HepG2 (cell line): Measurements from ENCODE around the gene KLHDC4.

Source experiments
- CC2D1A ChIP-seq: sonication (generic); formaldehyde crosslinking; IDR thresholded peaks from 2 replicates; pipeline ENCODE4 v1.8.1; 2023; ENCODE audit warnings: mild to moderate bottlenecking, missing genetic modification reagents
- CCDC6 ChIP-seq: sonication (generic); formaldehyde crosslinking; IDR thresholded peaks from 2 replicates; pipeline ENCODE4 v1.8.1; 2022; ENCODE audit warnings: mild to moderate bottlenecking, missing genetic modification reagents, moderate library complexity
- CTCF ChIP-seq: sonication (generic); formaldehyde crosslinking; IDR thresholded peaks from 2 replicates; pipeline ENCODE4 v1.5.0; 2020; ENCODE audit warnings: mild to moderate bottlenecking, missing genetic modification reagents, moderate library complexity
- MYC ChIP-seq: sonication (generic); formaldehyde crosslinking; IDR thresholded peaks from 2 replicates; pipeline ENCODE4 v1.9.0; 2021; ENCODE audit warnings: missing genetic modification reagents, borderline replicate concordance
- PHF21A ChIP-seq: sonication (generic); formaldehyde crosslinking; IDR thresholded peaks from 2 replicates; pipeline ENCODE4 v1.5.0; 2020; ENCODE audit warnings: mild to moderate bottlenecking, missing genetic modification reagents
- TCF7L2 ChIP-seq: IDR thresholded peaks from 2 replicates; pipeline ENCODE4 v1.6.1; 2011; ENCODE audit warnings: mild to moderate bottlenecking, low read depth, low read length, moderate library complexity
- THRA ChIP-seq: sonication (generic); formaldehyde crosslinking; IDR thresholded peaks from 2 replicates; pipeline ENCODE4 v1.4.0; 2020; ENCODE audit warnings: missing genetic modification reagents, borderline replicate concordance
- ZNF350 ChIP-seq: sonication (generic); formaldehyde crosslinking; IDR thresholded peaks from 2 replicates; pipeline ENCODE4 v1.4.0; 2020; ENCODE audit warnings: mild to moderate bottlenecking, low read depth, missing genetic modification reagents, borderline replicate concordance
- TF ChIP-seq, protein P1 (sequence below): sonication (generic); formaldehyde crosslinking; IDR thresholded peaks from 2 replicates; pipeline ENCODE4 v1.4.0; 2020; ENCODE audit warnings: missing genetic modification reagents, mild to moderate bottlenecking, borderline replicate concordance
- TF ChIP-seq, protein P2 (sequence below): sonication (generic); IDR thresholded peaks from 2 replicates; pipeline ENCODE4 v1.6.1; 2016; ENCODE audit warnings: low read depth, borderline replicate concordance
- TF ChIP-seq, protein P3 (sequence below): sonication (generic); formaldehyde crosslinking; conservative IDR thresholded peaks from 2 replicates; pipeline ENCODE4 v1.4.0; 2020; ENCODE audit warnings: missing genetic modification reagents

GRCh38 chr16:87669672-87670071, 96.1 kb downstream of the KLHDC4 start:
- TF ChIP-seq, protein P1, sequence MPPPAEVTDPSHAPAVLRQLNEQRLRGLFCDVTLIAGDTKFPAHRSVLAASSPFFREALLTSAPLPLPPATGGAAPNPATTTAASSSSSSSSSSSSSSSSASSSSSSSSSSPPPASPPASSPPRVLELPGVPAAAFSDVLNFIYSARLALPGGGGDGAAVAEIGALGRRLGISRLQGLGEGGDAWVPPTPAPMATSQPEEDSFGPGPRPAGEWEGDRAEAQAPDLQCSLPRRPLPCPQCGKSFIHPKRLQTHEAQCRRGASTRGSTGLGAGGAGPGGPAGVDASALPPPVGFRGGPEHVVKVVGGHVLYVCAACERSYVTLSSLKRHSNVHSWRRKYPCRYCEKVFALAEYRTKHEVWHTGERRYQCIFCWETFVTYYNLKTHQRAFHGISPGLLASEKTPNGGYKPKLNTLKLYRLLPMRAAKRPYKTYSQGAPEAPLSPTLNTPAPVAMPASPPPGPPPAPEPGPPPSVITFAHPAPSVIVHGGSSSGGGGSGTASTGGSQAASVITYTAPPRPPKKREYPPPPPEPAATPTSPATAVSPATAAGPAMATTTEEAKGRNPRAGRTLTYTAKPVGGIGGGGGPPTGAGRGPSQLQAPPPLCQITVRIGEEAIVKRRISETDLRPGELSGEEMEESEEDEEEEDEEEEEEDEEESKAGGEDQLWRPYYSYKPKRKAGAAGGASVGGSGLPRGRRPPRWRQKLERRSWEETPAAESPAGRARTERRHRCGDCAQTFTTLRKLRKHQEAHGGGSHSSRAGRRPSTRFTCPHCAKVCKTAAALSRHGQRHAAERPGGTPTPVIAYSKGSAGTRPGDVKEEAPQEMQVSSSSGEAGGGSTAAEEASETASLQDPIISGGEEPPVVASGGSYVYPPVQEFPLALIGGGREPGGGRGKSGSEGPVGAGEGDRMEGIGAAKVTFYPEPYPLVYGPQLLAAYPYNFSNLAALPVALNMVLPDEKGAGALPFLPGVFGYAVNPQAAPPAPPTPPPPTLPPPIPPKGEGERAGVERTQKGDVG (CRISPR knock-in tag): no peak
- TF ChIP-seq TCF7L2 (no peak), MYC (no peak), PHF21A (CRISPR knock-in tag) (no peak), CCDC6 (CRISPR knock-in tag) (no peak), ZNF350 (CRISPR knock-in tag) (no peak), CTCF (CRISPR knock-in tag) (no peak), CC2D1A (CRISPR knock-in tag) (no peak), THRA (CRISPR knock-in tag) (no peak)
- TF ChIP-seq, protein P2, sequence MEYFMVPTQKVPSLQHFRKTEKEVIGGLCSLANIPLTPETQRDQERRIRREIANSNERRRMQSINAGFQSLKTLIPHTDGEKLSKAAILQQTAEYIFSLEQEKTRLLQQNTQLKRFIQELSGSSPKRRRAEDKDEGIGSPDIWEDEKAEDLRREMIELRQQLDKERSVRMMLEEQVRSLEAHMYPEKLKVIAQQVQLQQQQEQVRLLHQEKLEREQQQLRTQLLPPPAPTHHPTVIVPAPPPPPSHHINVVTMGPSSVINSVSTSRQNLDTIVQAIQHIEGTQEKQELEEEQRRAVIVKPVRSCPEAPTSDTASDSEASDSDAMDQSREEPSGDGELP: no peak
- TF ChIP-seq, protein P3, sequence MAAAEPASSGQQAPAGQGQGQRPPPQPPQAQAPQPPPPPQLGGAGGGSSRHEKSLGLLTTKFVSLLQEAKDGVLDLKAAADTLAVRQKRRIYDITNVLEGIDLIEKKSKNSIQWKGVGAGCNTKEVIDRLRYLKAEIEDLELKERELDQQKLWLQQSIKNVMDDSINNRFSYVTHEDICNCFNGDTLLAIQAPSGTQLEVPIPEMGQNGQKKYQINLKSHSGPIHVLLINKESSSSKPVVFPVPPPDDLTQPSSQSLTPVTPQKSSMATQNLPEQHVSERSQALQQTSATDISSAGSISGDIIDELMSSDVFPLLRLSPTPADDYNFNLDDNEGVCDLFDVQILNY: no peak
